ENCODE measurements around the gene WDR45. TPM values are rescaled to one million over a fixed set of nuclear protein-coding genes. Genes with fewer than 3 reads are reported as not detected.

Gene WDR45
- total and polyA plus RNA-seq, 10 of the 15 experiments (the other 5 are each of a cell fraction or from before 2014, with no cell fraction given), result 5.9 to 30.9 (median 20.6) TPM

DNA sequence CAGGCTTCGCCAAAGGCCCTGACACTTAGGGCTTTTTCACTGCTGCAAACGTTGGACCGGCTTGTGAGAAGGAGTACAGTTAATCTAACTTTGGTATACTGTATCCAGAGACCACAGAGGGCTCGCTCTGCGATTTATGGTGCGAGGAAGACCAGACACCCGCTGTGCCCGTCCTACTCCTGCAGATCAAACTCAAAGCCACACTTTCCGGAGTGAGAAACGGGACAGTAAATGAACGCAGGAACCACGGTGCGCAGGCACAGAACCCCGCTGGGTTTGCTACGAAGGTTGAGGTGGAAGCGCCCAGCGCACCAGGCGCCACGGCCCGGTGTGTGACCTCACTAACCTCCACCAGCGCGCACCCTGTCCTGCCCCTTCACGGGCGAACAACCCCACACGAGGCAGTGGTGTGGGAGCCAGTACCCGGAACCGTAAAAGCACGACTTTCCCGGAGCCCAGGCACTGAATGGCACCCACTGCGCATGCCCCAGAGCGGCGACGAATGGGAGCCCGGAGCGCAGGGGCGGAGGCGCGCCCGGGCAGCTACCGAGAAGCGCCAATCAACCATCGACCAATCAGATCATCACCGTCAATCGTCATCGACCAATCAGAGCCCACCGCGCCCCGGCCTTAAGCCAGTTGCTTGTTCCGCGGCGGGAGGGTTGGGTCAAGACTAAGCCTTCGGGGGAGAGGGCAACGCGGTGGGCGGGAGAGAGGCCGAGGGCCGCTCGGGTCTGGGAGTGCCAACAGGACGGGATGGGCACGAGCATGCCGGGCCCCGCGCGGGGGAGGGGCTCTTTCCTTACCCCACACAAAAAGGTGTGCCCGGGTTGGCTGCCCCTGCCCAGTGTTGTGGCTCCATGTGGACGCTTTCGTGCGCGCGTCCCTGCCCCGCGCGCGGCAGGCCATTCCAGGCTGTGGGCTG lies 21.3 kb upstream of the WDR45 start (continued):
- TF ChIP-seq, protein P1, sequence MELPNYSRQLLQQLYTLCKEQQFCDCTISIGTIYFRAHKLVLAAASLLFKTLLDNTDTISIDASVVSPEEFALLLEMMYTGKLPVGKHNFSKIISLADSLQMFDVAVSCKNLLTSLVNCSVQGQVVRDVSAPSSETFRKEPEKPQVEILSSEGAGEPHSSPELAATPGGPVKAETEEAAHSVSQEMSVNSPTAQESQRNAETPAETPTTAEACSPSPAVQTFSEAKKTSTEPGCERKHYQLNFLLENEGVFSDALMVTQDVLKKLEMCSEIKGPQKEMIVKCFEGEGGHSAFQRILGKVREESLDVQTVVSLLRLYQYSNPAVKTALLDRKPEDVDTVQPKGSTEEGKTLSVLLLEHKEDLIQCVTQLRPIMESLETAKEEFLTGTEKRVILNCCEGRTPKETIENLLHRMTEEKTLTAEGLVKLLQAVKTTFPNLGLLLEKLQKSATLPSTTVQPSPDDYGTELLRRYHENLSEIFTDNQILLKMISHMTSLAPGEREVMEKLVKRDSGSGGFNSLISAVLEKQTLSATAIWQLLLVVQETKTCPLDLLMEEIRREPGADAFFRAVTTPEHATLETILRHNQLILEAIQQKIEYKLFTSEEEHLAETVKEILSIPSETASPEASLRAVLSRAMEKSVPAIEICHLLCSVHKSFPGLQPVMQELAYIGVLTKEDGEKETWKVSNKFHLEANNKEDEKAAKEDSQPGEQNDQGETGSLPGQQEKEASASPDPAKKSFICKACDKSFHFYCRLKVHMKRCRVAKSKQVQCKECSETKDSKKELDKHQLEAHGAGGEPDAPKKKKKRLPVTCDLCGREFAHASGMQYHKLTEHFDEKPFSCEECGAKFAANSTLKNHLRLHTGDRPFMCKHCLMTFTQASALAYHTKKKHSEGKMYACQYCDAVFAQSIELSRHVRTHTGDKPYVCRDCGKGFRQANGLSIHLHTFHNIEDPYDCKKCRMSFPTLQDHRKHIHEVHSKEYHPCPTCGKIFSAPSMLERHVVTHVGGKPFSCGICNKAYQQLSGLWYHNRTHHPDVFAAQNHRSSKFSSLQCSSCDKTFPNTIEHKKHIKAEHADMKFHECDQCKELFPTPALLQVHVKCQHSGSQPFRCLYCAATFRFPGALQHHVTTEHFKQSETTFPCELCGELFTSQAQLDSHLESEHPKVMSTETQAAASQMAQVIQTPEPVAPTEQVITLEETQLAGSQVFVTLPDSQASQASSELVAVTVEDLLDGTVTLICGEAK (IDR thresholded peaks at IDR 0.05; ENCODE audit: borderline replicate concordance), result no peak
- TF ChIP-seq CHD4 (IDR thresholded peaks at IDR 0.05) (no peak), E4F1 (IDR thresholded peaks at IDR 0.05; ENCODE audit: borderline replicate concordance, partially characterized antibody) (no peak), GABPA (IDR thresholded peaks at IDR 0.05; ENCODE audit: low read depth) (no peak), HDGF (IDR thresholded peaks at IDR 0.05) (0 out of 2 replicates have a peak, but pooled peaks have one; percentile 39), MLLT1 (IDR thresholded peaks at IDR 0.05) (no peak), REST (IDR thresholded peaks at IDR 0.05; ENCODE audit: low read depth, low read length) (no peak), KLF5 (IDR thresholded peaks at IDR 0.05; ENCODE audit: partially characterized antibody) (no peak), SMARCA5 (IDR thresholded peaks at IDR 0.05) (0 out of 2 replicates have a peak, but pooled peaks have one; percentile 16), POLR2AphosphoS5 (IDR thresholded peaks at IDR 0.05; ENCODE audit: low read length) (peak; percentile 78), JUNB (IDR thresholded peaks at IDR 0.05) (no peak), STAT3 (IDR thresholded peaks at IDR 0.05; ENCODE audit: low read depth, low read length) (no peak), SIX5 (IDR thresholded peaks at IDR 0.05; ENCODE audit: low read depth, low read length, severe bottlenecking) (no peak), ETV6 (conservative IDR thresholded peaks at IDR 0.05 in 1 of 2, IDR thresholded peaks at IDR 0.05 in 1 of 2; ENCODE audit: borderline replicate concordance in 1 of 2, low read depth in 1 of 2) (0 out of 4 replicates have a peak, but pooled peaks of 1 of the 2 experiments have one; percentile 22)
- TF ChIP-seq, protein P2, sequence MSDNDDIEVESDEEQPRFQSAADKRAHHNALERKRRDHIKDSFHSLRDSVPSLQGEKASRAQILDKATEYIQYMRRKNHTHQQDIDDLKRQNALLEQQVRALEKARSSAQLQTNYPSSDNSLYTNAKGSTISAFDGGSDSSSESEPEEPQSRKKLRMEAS (IDR thresholded peaks at IDR 0.05; ENCODE audit: low read depth, low read length), result peak; percentile 12; the same call in 1 of the 2 replicates

Measured in GM12878 (cell line).